Right lobe of liver (tissue), 6 donors: ENCODE data around the gene TSR3. TPM values are rescaled to one million over a fixed set of nuclear protein-coding genes. Genes with fewer than 3 reads are reported as not detected.

Experiments
- ATAC-seq, 4 donors: fragments of 200-7000 bp; cut with Tn5 transposase; one replicate each; pipeline ENCODE4 v1.9.1; 2020; ENCODE audit warnings: mild to moderate bottlenecking in 4 of 4, moderate library complexity in 4 of 4
- DNase-seq, 3 donors: peaks; one replicate each; pipeline ENCODE4 v3.0.0-alpha.2; 2020
- H3K27ac ChIP-seq, 3 donors: fragments of 200-600 bp; one replicate each; pipeline ENCODE4 v1.8.0; 2022
- H3K27me3 ChIP-seq, 2 donors: fragments of 200-600 bp; one replicate each; pipeline ENCODE4 v1.8.0; 2022
- H3K36me3 ChIP-seq, 4 donors: fragments of 200-600 bp; sonication (generic) in 1 of 4; one replicate each; pipeline versions ENCODE4 v1.5.1 to v1.8.0; 2017 to 2022; ENCODE audit warnings: control low read depth in 1 of 4
- H3K4me1 ChIP-seq, 4 donors: fragments of 200-600 bp; sonication (generic) in 1 of 4; one replicate each; pipeline versions ENCODE4 v1.5.1 to v1.8.0; 2017 to 2022; ENCODE audit warnings: control low read depth in 1 of 4
- H3K4me3 ChIP-seq, 3 donors: fragments of 200-600 bp; one replicate each; pipeline ENCODE4 v1.8.0; 2022
- H3K9me3 ChIP-seq, 4 donors: fragments of 200-600 bp; sonication (generic) in 1 of 4; one replicate each; pipeline versions ENCODE4 v1.5.1 to v1.8.0; 2017 to 2022; ENCODE audit warnings: control low read depth in 1 of 4
- CTCF ChIP-seq, 4 donors: fragments of 200-600 bp in 3 of 4; fragments of 450-650 bp in 1 of 4; IDR thresholded peaks; one replicate each; pipeline versions ENCODE4 v1.5.1 to v1.8.0; 2016 to 2022; ENCODE audit warnings: antibody characterized with exemption in 4 of 4, mild to moderate bottlenecking in 2 of 4
- POLR2A ChIP-seq: fragments of 450-650 bp; IDR thresholded peaks from one replicate; pipeline ENCODE4 v1.6.1; 2017; ENCODE audit warnings: antibody characterized with exemption, mild to moderate bottlenecking
- WGBS: methylation state at CpG from one replicate; pipeline ENCODE4 v1.1.6; 2018; ENCODE audit warnings: low coverage, low lambda C conversion rate; ENCODE audit not compliant: insufficient coverage; ENCODE audit errors: missing lambda C conversion rate; 5-methylcytosine and 5-hydroxymethylcytosine counted together
- intact Hi-C, 2 donors: fragments of 100-400 bp; cut with DNase I; formaldehyde crosslinking; loops; one replicate each; pipeline versions ENCODE4 v1.11.2 to v1.14.1; 2022
- total RNA-seq, 6 experiments: library from RNA; depleted of rRNA in 2 of 6; stranded (reverse); fragments of >200 nt in 2 of 6; fragmentation: NEBNext Ultra II Directional in 3 of 6; extraction: Animal tissue kit (Norgen Biotek cat#: 25700) in 3 of 6; gene quantifications; one replicate each; pipeline versions ENCODE4 v1.1.0 to v1.2.4, GENCODE V29; 2016 to 2023
- donor health status: DM: no; HTN: yes; CAD: no.
- donor health status: DM: no; HTN: no; CAD: no.
- donor health status: DM: no; HTN: no; CAD: no.
- donor health status: DM: no; HTN: yes; CAD: no.
- donor health status: DM: no; HTN: yes; CAD: no.

TSR3 gene
- total RNA-seq, 6 experiments from 2014 or later = 20.7 to 66.5 (median 24.5) TPM

GRCh38 chr16:1333149-1333812 lies 18.4 kb downstream of the TSR3 start, which contains the start of gene BAIAP3:
BAIAP3 (plus strand) TSS chr16:1333645; CDS start chr16:1338550, 4,905 bp downstream.
- intact Hi-C loops = no loop called here
- H3K36me3 ChIP-seq = no peaks in the 10 kb centered on the region
- H3K9me3 ChIP-seq = no peaks in the 10 kb centered on the region
- H3K27ac ChIP-seq = peak within 1 kb of the TSS in 1 of 3 donors; percentile 29
- H3K4me1 ChIP-seq = peaks cover 0 to 24% (median 9%) of the 10 kb centered on the region in 4 donors
- TF ChIP-seq CTCF (IDR thresholded peaks at IDR 0.05) (no peak), POLR2A (peak; percentile 37)
- peak; percentile 60 to 77 (median 64) for ATAC-seq
- 0% methylated on average over 3 of the region's 83 CpGs for WGBS
- H3K27me3 ChIP-seq = peaks cover 0 to 8% of the 10 kb centered on the region in 2 donors
- peak within 1 kb of the TSS; percentile 21 to 39 (median 22) for H3K4me3 ChIP-seq
- peak in 1 of 3 donors; percentile 65 for DNase-seq

GRCh38 chr16:1332618-1333148 lies 19.0 kb downstream of the TSR3 start:
- no peaks in the 10 kb centered on the region for H3K9me3 ChIP-seq
- DNase-seq = no peak
- intact Hi-C loops = no loop called here
- 8% methylated on average over 10 of the region's 26 CpGs for WGBS
- ATAC-seq = no peak
- TF ChIP-seq POLR2A (no peak), CTCF (IDR thresholded peaks at IDR 0.05) (no peak)
- H3K27ac ChIP-seq = peak overlapping the region in 1 of 3 donors; percentile 29
- no peaks in the 10 kb centered on the region for H3K36me3 ChIP-seq
- peak overlapping the region; percentile 20 to 39 (median 21) for H3K4me3 ChIP-seq
- H3K27me3 ChIP-seq = peaks cover 0 to 8% of the 10 kb centered on the region in 2 donors
- peaks cover 0 to 24% (median 9%) of the 10 kb centered on the region in 4 donors for H3K4me1 ChIP-seq

GRCh38 chr16:1331712-1332617 lies 19.7 kb downstream of the TSR3 start:
- peaks cover 0 to 8% of the 10 kb centered on the region in 2 donors for H3K27me3 ChIP-seq
- no peaks in the 10 kb centered on the region for H3K9me3 ChIP-seq
- intact Hi-C loops = no loop called here
- peak overlapping the region in 2 of 3 donors; percentile 11 to 39 for H3K4me3 ChIP-seq
- WGBS = 6% methylated on average over 13 of the region's 34 CpGs
- H3K4me1 ChIP-seq = peaks cover 0 to 24% (median 9%) of the 10 kb centered on the region in 4 donors
- ATAC-seq (peak; percentile 63 to 70 (median 70)), DNase-seq (peak in 2 of 3 donors; percentile 65 to 77)
- no peak for TF ChIP-seq CTCF (IDR thresholded peaks at IDR 0.05)
- peak; percentile 43 for TF ChIP-seq POLR2A
- H3K36me3 ChIP-seq = no peaks in the 10 kb centered on the region
- H3K27ac ChIP-seq = peak overlapping the region in 2 of 3 donors; percentile 37 to 46

- Histone ChIP-seq H3K4me1 (peaks cover 0 to 24% (median 9%) of the 10 kb centered on the region in 4 donors), H3K4me3 (peak overlapping the region in 2 of 3 donors; percentile 11 to 39), H3K9me3 (no peaks in the 10 kb centered on the region), H3K36me3 (no peaks in the 10 kb centered on the region), H3K27me3 (peaks cover 0 to 8% of the 10 kb centered on the region in 2 donors), H3K27ac (peak overlapping the region in 2 of 3 donors; percentile 37 to 46)
- ATAC-seq (no peak), DNase-seq (no peak)
- intact Hi-C loops = no loop called here
- WGBS = 51% methylated on average over 9 of the region's 22 CpGs
- TF ChIP-seq CTCF (IDR thresholded peaks at IDR 0.05) (no peak), POLR2A (no peak)
Measured at GRCh38 chr16:1330931-1331711, 20.6 kb downstream of the TSR3 start.
